HepG2 (cell line): ENCODE results near the gene SLFN12L.

ENCODE experiments used
- BRD4 ChIP-seq: sonication (generic); formaldehyde crosslinking; IDR thresholded peaks from 2 replicates; pipeline ENCODE4 v1.4.0; 2020; ENCODE audit warnings: missing genetic modification reagents
- ZNF124 ChIP-seq: sonication (generic); formaldehyde crosslinking; IDR thresholded peaks from 2 replicates; pipeline ENCODE4 v1.4.0; 2020; ENCODE audit warnings: missing genetic modification reagents

DNA sequence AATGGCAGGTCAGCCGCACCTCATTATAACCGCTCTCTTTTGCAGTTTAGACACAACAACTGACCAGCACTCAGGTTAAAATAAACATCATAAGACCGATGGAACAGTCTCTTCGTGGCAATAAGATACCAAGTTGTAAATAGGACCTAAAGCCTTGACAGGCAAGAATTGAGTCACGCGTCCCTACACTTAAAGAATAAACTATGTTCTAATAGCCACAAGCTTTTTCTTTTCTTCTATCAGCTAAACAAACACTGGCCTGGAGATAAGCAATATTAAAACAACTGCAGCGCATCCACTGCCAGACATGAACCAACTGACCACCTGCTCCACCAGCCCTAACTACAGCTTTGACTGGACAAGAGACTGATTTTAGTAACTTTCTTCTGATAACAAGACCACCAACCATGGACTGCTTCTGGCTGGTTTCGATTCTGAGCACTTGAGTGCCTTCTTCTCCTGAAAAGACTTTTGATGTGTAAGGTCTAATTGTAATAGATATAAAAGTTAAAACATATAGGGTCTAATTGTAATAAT, 17.5 kb downstream of the SLFN12L start:
- TF ChIP-seq ZNF124 (CRISPR knock-in tag) (no peak), BRD4 (no peak)
